ENCODE data around the gene HCK.
"Not testable (repeated sequence)": the region's sequence is repeated elsewhere in the genome, so short reads cannot be mapped to it uniquely, and the experiment has no call there.

HCK gene

DNA sequence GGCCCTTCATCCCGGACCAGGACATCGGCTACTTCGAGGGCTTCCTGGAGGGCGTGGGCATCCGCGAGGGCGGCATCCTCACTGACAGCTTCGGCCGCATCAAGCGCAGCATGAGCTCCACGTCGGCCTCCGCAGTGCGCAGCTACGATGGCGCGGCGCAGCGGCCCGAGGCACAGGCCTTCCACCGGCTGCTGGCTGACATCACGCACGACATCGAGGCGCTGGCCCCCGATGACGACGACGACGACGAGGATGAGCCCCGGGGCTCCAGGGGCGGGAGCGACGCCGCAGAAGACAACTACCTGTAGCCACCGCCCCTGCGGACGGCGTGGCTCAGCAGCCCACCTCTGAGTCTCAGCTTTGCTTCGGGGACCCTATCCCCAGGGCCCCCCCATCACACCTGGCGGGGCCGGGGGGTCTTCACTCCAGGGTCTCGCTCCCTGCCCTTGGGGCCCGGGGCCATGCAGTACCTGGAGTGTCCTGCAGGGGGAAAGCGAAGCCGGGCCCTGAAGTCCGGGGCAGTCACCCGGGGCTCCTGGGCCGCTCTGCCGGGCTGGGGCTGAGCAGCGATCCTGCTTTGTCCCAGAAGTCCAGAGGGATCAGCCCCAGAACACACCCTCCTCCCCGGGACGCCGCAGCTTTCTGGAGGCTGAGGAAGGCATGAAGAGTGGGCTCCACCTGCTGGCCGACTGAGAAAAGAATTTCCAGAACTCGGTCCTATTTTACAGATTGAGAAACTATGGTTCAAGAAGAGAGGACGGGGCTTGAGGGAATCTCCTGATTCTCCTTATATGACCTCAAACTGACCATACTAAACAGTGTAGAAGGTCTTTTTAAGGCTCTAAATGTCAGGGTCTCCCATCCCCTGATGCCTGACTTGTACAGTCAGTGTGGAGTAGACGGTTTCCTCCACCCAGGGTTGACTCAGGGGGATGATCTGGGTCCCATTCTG lies 20.8 kb upstream of the HCK start:
- Histone ChIP-seq H3K4me3 (peak overlapping the region in 1 of 2 donors; percentile 38), H3K36me3 (no peaks in the 10 kb centered on the region), H3K27me3 (peaks cover 0 to 40% of the 10 kb centered on the region in 2 donors), H3K4me1 (peaks cover 0 to 11% (median 7%) of the 10 kb centered on the region in 4 donors), H3K9me3 (no peaks in the 10 kb centered on the region), H3K27ac (no peak overlapping the region)
- intact Hi-C loops (cut with DNase I; ENCODE audit: low total_unique reads): loop anchor here (5.0 kb wide), 2 partner anchors 79 to 209 kb away; partner anchors contain the start of gene PDRG1
- TF ChIP-seq, protein P1, sequence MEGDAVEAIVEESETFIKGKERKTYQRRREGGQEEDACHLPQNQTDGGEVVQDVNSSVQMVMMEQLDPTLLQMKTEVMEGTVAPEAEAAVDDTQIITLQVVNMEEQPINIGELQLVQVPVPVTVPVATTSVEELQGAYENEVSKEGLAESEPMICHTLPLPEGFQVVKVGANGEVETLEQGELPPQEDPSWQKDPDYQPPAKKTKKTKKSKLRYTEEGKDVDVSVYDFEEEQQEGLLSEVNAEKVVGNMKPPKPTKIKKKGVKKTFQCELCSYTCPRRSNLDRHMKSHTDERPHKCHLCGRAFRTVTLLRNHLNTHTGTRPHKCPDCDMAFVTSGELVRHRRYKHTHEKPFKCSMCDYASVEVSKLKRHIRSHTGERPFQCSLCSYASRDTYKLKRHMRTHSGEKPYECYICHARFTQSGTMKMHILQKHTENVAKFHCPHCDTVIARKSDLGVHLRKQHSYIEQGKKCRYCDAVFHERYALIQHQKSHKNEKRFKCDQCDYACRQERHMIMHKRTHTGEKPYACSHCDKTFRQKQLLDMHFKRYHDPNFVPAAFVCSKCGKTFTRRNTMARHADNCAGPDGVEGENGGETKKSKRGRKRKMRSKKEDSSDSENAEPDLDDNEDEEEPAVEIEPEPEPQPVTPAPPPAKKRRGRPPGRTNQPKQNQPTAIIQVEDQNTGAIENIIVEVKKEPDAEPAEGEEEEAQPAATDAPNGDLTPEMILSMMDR (IDR thresholded peaks at IDR 0.05): peak; percentile 71 to 85
- DNase-seq: peak; percentile 74 to 84

DNA sequence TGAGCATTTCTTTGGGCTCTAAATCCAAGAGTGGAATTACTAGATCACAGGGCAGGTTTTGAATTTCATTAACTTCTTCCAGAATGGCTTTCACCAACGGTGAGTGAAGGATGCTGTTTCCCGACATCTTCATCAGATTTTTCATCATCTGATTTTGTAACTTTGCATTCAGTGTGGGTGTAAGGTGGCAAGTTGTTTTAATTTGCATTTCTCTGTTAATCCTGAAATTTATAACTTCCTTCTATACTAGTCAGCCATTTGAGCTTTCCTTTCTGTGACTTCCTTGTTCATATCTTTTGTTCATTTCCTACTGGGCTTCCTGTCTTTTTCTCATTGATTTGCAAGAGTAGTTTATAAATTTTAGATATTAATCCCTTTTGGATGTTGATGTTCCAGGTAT lies 18.7 kb upstream of the HCK start:
- TF ChIP-seq, protein P1 (IDR thresholded peaks at IDR 0.05): no peak
- Histone ChIP-seq H3K4me1 (peaks cover 0 to 11% (median 7%) of the 10 kb centered on the region in 4 donors), H3K36me3 (no peaks in the 10 kb centered on the region), H3K9me3 (no peaks in the 10 kb centered on the region), H3K4me3 (no peak overlapping the region), H3K27me3 (peaks cover 0 to 44% of the 10 kb centered on the region in 2 donors), H3K27ac (no peak overlapping the region)
- intact Hi-C loops (cut with DNase I; ENCODE audit: low total_unique reads): loop anchor here (5.0 kb wide), 2 partner anchors 81 to 211 kb away; partner anchors contain the start of gene PDRG1
- DNase-seq: no peak

DNA sequence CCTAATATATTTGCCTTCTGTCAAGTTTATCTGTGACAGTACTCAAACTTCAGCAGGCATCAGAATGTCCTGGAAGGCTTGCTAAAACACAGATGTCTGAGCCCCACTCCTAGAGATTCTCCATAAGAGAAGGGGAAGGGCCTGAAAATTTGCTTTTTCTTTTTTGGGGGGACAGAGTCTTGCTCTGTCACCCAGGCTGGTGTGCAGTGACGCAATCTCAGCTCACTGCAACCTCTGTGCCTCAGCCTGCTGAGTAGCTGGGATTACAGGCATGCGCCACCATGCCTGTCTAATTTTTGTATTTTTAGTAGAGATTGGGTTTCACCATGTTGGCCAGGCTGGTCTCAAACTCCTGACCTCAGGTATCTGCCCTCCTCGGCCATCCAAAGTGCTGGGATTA lies 18.3 kb upstream of the HCK start:
- not testable (repeated sequence) for H3K36me3 ChIP-seq, H3K27ac ChIP-seq, H3K4me3 ChIP-seq, H3K9me3 ChIP-seq, DNase-seq
- intact Hi-C loops (cut with DNase I; ENCODE audit: low total_unique reads): loop anchor here (5.0 kb wide), 2 partner anchors 81 to 211 kb away; partner anchors contain the start of gene PDRG1
- H3K4me1 ChIP-seq: peaks cover 0 to 11% (median 7%) of the 10 kb centered on the region in 4 donors
- peaks cover 0 to 46% of the 10 kb centered on the region in 2 donors for H3K27me3 ChIP-seq

DNA sequence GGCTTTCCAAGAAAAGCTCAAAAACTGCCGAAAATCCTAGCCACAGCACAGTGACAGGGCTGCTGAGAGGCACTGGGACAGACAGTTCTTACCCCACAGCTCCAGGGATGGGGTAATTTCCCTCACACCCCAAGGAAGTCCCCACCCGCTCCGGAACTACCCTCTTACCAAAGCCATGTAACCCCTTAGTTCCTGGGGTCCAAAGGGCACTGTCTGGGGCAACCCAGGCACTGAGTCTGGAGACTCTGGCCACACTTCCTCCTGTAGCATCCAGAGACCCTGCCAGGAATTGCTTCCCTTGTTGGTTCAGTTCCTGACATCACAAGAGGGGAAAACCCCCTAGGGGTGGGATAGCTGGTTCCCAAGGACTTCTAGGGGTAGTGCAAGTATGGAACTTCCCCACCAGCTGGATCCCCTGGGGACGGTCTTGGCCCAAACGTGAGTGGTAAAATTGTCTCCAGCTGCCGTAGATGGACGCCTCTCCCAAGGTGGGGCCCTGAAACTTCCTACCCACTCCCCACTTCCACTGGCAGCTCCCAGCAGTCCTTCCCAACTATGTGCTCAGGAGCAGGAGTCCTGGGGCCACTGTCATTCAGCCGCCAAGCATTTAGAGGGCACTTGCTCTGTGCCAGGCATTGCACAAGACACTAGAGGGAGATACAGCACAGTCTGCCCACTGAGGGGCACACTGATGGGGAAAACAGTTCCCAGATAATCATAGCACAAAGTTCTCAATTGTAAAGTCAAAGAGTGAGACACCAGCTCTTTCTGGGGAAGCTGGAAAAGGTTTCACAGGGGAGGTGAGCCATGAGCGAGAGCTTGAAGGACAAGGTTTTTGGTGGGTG lies 17.2 kb upstream of the HCK start:
- Histone ChIP-seq H3K27me3 (peaks cover 0 to 54% of the 10 kb centered on the region in 2 donors), H3K27ac (no peak overlapping the region), H3K36me3 (no peaks in the 10 kb centered on the region), H3K4me3 (no peak overlapping the region), H3K4me1 (peaks cover 0 to 11% (median 7%) of the 10 kb centered on the region in 4 donors), H3K9me3 (no peaks in the 10 kb centered on the region)
- intact Hi-C loops (cut with DNase I; ENCODE audit: low total_unique reads): loop anchor here (5.0 kb wide), 2 partner anchors 83 to 213 kb away; partner anchors contain the start of gene PDRG1
- peak in 1 of 2 donors; percentile 28 for DNase-seq
- TF ChIP-seq, protein P1 (IDR thresholded peaks at IDR 0.05): no peak

DNA sequence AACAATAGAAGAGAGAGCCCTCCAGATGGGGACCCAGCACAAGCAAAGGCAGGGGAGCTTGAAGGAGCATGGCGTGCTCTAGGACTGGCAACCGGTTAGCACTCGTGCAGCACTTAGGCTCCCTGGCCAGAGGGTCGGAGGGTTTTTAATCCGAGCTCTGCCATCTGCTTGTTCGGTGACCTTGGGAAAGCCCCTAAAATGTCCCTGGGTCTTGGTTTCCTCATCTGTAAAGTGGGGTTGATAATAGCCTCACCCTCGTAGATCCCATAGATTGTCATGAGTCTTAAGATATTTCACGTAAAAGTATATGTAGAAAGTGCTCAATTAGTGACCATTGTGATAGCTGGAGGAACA lies 16.6 kb upstream of the HCK start:
- Histone ChIP-seq H3K36me3 (no peaks in the 10 kb centered on the region), H3K27me3 (peaks cover 0 to 59% of the 10 kb centered on the region in 2 donors), H3K4me1 (peaks cover 0 to 11% (median 7%) of the 10 kb centered on the region in 4 donors), H3K4me3 (no peak overlapping the region), H3K27ac (no peak overlapping the region), H3K9me3 (no peaks in the 10 kb centered on the region)
- DNase-seq: no peak
- TF ChIP-seq, protein P1 (IDR thresholded peaks at IDR 0.05): no peak
- intact Hi-C loops (cut with DNase I; ENCODE audit: low total_unique reads): no loop called here
